ENCODE data around the gene CCDC183.
A peak's percentile ranks its signal among the peaks of the same experiment; 100 is the strongest.
"Not testable (repeated sequence)": the region's sequence is repeated elsewhere in the genome, so short reads cannot be mapped to it uniquely, and the experiment has no call there.

The CCDC183 gene

DNA sequence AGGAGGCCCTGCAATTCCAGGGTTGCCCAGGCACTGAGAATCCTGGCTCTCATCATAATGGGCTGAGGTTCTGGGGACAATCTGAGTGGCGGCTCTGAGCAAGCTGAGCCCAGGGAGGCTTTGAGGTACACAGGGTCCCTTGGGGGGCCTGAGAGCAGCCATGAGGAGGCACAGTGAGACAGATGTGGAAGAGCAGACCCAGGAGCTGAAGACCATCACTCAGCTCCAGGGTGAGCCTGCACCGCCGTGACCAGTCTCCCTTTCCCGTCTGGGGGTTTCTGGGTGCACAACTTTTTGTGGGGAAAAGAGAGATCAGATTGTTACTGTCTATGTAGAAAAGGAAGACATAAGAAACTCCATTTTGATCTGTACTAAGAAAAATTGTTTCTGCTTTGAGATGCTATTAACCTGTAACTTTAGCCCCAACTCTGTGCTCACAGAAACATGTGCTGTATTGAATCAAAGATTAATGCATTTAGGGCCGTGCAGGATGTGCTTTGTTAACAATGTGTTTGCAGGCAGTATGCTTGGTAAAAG is at the start of gene CCDC183:
CCDC183 (plus strand) TSS at position 101 of the 537 bp plus-strand sequence; CDS start at position 161, 60 bp downstream.
- no peak for DNase-seq

DNA sequence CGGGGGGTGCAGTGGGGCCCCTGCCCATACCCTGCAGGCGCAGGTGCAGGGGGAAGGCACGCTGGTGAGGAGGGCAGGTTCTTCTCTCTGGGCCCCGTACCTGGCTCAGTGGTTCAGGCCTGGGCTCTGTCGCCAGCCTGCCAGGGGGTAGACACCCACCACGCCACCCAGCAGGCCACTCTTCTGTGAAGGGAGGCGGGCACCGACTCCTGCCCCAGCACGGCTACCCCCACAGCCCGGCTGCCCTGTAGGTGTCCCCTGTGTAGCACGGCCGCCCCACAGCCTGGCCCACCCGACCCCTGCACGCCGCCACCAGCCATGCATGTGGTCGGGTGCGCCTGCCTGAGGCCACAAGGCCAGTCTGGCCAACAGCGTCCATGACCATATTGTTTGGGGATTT is 49.5 kb upstream of the CCDC183 start:
- DNase-seq = no peak

DNA sequence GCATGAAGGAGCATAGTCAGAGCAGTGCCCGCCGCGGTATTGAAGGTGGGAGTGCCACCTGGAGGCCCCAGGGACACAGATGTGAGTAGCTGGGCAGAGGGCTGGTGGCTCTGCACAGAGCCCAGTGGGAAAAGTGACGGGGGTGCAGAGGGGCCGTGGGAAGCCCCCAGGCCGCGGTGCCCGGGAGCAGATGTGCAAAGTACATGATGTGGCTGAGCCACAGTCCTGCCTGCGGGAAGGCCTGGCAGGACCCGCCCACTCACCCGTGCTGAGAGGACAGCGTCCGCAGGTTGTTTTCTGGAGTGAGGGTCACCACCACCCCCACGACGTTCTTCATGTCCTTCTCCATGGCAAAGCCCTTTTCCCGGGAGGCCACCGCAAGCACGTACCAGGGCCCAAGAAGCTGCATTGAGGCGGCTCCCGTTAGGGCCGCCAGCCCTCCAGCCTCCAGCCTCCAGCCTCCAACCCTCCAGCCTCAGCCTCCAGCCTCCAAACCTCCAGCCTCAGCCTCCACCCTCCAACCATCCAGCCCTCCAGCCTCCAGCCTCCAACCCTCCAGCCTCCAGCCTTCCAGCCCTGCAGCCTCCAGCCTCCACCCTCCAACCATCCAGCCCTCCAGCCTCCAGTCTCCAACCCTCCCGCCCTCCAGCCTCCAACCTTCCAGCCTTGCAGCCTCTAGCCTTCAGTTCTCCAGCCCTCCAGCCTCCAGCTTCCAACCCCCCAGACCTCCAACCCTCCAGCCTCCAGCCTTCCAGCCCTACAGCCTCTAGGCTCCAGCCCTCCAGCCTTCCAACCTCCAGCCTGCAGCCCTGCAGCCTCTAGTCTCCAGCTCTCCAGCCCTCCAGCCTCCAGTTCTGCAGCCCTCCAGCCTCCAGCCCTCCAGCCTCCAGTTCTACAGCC is 48.7 kb upstream of the CCDC183 start:
- DNase-seq = no peak

DNA sequence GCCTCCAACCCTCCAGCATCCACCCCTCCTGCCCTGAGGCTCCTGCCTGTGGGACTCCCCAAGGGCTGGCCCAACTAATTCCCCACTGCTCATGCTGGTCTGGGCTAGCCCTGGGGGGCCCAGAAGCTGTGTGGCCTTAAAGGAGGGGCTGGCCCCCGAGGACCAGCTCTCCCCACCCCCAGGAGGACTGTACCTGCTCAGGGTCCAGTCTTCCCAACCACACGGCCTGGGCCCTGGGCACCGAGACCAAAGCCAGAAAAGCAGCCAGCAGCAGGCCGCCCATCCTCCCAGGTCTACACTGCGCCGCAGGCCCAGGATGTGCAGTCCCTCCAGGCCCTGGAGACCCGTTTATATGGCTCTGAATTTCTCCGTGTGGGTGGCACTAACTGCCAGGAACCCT is 47.9 kb upstream of the CCDC183 start, which contains the start of gene LCN6:
LCN6 (minus strand) TSS at position 325 of the 400 bp plus-strand sequence; CDS start at position 283, 42 bp downstream.
- no peak for DNase-seq

DNA sequence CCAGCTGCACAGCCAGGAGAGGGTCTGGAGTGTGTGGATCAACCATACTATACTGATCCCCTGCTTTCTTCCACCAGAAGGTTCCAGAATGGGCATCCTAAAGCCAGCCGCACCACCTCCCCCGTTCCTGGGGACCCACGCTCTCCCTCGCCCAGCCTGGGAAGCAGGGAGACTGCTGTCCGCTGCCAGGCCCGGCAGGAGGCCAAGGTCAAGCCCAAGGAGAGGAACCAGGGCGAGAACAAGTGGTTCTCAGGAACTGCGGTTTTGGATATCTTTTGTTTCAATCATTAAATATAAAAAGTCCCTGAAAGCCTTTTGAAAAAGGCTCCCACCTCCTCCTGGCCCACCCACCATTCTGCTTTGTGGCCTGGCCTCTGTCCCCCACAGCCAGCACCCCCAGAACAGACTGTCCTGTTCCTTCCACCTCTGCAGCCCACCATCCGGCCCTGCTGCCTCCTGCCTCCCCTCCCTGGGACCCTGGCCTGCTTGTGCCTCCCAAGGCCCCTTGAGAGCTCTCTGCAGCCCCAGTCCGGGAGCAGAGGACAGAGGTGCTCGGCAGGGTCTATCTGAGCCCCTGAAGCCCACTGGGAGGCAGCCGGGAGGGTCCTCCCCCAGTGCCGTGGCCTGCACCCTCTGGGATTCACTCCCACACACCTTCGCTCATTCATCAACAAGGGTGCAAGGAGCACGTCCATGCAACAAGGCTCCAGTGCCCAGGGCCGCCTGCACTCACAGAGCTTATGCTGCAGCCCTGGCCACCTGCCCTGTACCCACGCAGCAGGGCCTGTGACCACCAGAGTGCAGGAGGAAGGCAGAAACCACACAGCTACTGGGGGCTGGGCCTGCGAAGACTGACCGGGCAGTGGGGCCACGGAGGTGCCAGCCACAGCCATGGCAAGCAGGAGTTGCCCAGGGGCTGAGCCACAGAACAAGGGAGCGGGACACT is 47.2 kb upstream of the CCDC183 start:
- no peak for DNase-seq

DNA sequence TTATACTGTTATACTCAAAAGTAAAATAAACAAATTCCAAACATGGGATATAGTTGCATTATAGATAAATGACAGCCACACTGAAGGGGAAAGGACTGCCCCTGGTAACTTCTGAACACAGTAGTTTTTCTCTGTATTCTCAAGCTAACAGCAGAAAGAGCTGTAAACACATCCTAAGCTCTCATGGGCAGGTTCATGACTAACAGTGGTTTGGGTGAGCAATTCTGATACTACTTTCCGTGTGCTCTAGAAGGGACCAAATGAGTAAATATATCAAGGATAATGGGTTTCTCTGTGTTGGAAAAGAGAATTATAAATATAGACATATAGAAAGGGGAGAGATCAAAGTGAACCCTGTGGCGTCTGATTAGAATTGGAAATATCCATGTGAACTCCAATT is 45.6 kb upstream of the CCDC183 start:
- DNase-seq = peak; percentile 74

DNA sequence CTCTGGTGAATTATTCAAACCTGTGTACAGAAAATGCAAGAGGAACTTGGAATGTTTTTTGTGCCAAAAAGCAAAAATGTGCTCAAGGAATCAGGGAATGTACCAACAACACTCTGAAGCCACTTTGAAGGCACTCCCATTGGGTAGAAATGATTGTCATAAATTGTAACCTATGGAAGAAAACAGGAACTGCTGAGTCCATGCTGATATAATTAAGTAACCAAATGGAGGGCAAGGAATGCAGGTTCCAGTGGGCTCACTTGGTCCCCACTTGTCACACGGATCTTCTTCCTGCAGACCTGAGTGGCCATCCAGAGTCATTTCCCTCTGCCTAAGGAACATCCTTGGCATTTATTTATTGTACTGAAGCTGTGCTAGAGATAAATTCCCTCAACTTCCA is 44.9 kb upstream of the CCDC183 start:
- DNase-seq = no peak

DNA sequence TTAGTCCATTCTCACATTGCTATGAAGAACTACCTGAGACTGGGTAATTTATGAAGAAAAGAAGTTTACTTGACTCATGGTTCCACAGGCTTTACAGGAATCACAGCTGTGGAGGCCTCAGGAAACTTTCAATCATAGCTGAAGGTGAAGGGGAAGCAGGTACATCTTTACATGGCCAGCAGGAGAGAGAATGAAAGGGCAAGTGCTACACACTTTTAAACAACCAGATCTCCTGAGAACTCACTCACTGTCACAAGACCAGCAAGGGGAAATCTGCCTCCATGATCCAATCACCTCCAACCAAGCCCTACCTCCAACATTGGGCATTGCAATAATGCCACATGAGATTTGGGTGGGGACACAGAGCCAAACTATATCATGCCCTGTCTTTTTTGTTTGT is 44.3 kb upstream of the CCDC183 start:
- DNase-seq = no peak

DNA sequence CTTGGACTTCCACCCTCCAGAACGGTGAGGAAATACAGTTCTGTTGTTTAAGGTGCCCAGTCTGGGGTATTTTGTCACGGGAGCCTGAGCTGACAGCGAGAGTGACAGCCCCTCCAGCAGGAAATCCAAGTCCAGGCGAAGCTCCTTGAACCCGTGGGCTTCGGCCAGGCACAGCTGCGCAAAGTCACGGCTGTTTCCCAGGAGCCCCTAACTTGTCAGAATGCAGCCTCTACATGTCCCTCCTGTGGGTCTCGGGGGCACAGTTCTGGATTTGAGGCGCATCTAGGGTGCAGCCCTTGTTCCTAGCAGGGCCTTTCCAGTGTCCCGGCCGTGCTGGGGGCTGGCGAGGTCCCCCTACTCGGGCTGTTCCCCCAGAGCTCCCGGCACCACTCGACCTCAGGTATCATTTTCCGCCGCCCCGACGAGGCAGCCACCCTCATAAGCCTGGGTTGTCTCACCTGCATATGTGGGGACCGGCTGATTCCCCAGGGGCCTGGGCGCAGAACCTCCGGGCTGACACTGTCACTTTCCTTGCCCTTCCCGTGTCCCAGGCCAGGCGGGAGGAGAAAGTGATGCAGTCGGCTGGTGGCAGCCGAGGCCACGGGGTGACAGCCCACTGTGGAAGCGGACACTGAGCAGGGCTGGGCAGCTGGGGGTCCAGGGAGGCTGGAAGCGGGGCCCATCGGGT is 42.6 kb upstream of the CCDC183 start:
- no peak for DNase-seq

DNA sequence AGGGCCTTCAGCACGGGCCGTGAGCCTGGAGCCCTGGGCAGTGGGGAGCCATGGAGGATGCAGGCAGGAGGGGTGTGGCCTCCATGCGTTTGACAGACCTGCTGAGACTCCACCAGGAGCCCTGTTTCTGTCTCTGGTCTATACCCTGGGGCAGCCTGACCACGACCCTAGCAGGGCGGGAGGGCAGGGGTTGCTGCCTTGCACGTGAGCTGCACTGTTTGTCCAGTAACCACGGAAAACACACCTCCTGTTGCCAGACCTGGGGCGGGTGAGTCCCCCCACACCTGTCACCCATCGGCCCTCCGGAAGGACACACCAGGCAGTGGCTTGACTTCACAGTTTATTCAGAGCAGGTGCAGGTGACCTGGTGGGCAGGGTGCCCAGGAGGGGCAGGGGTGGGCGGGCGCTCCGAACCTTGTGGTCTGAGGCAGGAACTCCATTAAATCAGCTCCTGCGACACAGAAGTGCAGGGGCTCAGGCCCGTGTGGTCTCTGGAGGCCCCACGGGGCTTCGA is 42.0 kb upstream of the CCDC183 start:
- DNase-seq = no peak

DNA sequence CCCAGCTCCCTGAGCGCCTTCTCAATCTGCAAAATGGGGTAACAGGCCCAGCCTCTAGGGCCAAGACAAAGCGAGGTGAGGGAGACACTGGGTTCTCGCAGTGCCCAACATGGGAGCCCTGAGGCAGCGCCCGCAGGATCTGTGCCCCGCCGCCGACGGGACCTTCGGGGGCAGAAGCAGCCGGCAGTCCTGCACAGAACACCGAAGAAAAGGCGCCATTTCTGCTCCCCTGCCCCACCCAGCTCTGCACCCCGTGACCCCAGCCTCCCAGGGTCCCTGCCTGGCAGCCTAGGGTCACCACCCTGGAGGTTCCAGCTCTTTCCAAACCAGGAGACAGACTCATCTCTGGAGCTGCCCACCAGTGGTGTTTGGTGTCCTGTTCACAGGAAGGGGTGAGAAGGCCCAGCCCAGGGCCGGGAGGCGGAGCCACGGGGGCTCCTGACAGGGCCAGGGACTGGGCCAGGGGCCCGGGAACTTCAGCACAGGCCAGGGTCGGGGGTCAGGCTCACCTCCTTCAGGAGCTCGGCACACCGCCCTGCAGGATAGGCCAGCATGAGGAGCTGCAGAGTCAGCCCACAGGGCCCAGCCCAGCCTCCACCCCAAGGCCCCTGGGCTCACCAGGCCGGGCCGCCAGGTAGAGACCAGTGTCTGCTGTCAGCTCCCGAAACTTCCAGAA is 41.4 kb upstream of the CCDC183 start:
- DNase-seq = no peak

DNA sequence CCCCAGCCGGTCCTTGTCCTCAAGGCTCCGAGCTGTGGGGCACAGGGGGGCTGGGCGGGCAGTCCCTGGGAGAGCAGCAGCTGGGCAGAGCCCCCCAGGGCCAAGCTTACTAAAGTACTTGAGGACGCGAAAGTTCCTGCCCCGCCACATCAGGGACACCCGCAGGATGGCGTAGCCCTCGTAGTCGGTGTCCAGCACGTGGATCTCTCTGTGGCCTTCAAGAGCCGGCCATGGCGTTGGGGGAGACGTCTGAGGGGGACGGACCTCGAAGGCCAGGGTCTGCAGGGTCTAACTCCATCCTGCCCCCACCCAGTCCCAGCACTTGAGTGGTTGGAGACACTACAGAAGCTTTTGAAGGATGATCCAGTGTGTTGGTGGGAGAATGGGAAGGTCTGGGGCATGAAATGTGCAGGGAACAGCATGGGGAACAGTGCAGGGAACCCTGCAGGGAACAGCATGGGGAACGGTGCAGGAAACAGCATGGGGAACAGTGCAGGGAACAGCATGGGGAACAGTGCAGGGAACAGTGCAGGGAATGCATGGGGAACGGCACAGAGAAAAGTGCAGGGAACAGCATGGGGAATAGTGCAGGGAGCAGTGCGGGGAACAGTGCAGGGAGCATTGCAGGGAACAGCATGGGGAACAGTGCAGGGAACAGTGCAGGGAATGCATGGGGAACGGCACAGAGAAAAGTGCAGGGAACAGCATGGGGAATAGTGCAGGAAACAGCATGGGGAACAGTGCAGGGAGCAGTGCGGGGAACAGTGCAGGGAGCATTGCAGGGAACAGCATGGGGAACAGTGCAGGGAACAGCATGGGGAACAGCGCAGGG is 40.6 kb upstream of the CCDC183 start:
- not testable (repeated sequence) for DNase-seq

DNA sequence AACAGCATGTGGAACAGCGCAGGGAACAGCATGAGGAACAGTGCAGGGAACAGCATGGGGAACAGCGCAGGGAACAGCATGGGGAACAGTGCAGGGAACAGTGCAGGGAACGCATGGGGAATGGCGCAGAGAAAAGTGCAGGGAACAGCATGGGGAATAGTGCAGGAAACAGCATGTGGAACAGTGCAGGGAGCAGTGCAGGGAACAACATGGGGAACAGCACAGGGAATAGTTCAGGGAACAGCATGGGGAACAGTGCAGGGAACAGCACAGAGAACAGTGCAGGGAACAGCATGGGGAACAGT is 40.1 kb upstream of the CCDC183 start:
- DNase-seq = no peak

DNA sequence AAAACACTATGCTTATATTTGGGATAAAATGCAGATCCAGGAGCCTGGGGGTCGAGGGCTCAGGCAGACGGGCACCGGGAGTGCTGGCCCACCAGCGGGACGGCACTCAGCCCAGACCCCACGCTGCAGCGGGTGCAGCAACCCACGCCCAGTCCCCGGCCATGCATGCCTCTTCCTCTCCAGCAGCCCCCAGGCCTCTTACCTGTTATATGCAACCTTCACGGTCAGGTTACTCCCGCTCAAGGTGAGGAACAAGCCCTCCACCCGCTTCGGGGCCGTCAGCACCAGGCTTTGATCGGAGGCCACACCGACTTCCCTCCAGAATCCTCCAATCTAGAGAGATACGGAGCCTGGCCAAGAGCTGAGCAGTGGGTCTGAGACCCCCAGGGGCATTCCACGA is 39.3 kb upstream of the CCDC183 start:
- no peak for DNase-seq

DNA sequence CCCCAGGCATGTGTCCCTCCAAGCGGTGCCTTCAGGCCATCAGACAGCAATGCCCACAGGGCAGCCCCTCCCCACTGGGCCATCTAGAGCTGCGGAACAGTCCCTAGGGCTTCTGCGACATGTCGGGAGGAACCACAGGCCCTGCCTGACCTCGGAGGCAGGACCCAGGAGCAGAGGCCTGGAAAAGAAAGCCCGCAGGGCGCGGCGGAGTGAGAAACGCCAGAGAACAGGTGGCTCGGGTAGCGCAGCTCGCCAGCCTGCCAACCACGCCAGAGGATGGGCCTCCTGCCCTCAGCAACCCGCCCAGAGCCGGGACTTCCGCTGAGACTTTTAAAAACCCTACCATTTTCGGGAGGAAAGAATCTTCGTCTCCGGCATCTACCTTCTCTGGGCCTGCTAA is 38.8 kb upstream of the CCDC183 start:
- no peak for DNase-seq

DNA sequence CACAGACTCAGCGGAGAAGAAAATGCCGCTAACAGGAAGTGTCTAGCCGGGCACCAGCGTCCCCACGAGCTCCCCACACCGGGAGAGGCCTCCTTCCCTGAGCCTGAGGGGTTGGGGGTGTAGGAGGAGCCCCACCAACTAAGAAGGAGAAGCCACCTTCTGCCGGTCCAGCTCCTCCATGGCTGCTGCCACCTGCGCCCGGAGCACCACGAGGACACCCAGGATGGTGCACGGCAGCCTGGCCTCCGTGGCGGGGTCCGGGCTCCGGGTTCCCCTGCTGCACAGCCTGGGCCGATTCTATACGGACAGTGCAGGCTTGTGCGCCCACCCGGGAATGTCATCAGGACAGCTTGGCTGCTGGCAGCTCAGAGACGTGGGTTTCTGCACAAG is 38.4 kb upstream of the CCDC183 start:
- DNase-seq = no peak

DNA sequence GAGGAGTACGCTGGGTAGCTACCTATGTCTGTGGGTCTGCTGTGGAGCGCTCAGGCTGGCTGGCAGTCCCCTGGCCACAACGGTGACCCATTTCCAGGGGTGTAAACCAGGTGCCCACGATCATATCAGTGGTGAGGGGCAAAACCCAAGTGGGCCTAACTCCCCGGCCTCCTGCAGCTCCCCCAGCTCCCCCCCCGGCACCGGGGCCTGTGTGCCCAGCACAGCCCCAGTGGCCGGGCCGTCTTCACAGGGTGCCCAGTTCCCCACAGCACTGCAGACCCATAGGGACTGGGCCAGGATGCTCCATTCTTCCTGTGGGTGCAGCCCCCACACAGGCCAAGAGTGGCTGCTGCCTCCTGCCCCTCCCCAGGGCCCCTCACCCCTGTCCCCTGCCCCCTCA is 37.1 kb upstream of the CCDC183 start:
- DNase-seq = no peak

DNA sequence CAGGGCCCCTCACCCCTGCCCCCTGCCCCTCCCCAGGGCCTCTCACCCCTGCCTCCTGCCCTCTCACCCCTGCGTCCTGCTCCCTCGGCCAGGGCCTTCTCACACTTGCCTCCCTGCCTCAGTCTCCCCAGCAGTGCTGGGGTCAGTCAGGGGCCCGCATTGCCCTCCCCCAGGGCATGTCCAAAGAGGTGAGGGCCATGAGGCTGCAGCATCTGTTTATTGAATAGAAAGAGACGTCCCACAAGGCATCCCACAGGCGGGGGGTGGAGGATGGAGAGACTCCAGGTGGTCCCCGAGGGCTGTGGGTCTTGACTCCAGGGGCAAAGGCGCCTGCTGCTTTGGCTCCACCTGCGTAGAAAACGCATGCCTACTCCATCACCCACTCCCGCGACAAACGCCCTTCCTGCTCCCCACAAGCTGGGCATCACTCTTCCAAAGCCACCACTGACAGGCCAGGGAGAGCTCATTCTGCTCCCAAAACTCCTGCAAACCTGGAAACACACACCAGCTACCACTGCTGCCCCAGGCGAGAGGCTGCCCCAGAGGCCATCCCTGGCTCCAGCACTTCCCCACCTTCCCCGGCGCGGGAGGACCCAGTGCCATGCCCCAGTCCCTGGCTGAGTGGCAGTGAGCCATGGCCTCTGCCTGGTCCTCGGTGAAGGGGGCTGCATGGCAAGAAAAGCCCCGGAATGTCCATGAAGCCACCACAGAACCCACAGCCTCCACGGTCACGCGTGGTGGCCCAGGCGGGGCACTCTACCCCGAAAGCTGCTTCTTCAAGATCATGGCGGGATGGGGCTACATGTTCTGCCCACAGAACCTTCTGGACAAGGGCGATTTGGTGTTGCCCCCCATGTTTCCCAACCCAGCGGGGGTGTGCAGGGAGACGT is 36.5 kb upstream of the CCDC183 start:
- DNase-seq = no peak

DNA sequence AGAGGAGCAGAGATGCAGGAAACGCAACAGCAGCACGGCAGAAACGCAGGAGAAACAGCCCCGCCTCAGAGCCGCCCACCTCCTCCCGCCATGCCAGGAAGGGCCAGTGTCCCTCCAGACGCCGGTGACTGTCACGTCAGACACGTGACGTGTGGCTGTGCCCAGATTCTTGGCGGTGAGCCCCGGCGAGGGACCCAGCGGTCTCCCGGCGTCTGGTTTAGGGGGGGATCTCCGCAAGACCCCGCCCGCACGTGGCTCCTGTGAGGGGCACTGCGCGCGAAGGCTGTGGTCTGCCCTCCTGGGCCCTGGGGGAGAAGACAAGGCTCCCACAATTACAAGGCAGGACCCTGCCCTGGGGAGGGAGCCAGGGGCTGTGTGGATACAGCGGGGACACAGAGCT is 35.7 kb upstream of the CCDC183 start:
- DNase-seq = no peak

Data from activated CD4-positive, alpha-beta T cell treated with anti-CD3 and anti-CD28 coated beads, Interleukin-2, Interleukin-6, amounts not matched to agents 100 ng/mL and 50 ng/mL, durations not matched to agents 16 hours and 8 hours (primary cell).